22Rv1 (cell line): ENCODE results near the gene SKIC8.

Experiments used
- H3K27ac ChIP-seq: fragments of 450-650 bp; 2 replicates; pipeline ENCODE4 v1.5.1; 2017
- ZFX ChIP-seq: fragments of 450-650 bp; IDR thresholded peaks from 2 replicates; pipeline ENCODE4 v1.6.1; 2017; ENCODE audit warnings: antibody characterized with exemption, borderline replicate concordance
- TF ChIP-seq, protein P1 (sequence below): fragments of 450-650 bp; IDR thresholded peaks from 2 replicates; pipeline ENCODE4 v1.5.1; 2017; ENCODE audit warnings: mild to moderate bottlenecking

Gene SKIC8

DNA sequence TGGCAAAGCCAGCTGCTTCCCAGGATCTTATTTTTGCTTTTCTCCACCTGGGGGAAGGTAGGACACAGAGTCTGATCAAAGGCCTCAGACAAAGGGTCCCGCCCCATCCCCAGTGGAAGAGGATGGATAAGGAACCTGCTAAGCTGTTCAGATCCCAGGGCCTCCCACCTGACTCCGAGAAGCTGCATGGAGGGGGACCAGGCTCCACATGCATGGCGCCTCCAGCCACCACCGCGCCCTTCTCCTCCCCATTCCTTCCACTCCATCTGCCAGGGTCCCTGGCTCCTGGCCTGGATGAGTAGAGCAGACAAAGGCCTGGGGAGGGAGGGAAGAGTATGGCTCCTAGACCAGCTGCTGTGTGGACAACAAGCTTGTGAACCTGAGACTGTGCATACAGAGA lies 20.8 kb upstream of the SKIC8 start:
- H3K27ac ChIP-seq: no peak overlapping the region
- no peak for TF ChIP-seq ZFX
- TF ChIP-seq, protein P1, sequence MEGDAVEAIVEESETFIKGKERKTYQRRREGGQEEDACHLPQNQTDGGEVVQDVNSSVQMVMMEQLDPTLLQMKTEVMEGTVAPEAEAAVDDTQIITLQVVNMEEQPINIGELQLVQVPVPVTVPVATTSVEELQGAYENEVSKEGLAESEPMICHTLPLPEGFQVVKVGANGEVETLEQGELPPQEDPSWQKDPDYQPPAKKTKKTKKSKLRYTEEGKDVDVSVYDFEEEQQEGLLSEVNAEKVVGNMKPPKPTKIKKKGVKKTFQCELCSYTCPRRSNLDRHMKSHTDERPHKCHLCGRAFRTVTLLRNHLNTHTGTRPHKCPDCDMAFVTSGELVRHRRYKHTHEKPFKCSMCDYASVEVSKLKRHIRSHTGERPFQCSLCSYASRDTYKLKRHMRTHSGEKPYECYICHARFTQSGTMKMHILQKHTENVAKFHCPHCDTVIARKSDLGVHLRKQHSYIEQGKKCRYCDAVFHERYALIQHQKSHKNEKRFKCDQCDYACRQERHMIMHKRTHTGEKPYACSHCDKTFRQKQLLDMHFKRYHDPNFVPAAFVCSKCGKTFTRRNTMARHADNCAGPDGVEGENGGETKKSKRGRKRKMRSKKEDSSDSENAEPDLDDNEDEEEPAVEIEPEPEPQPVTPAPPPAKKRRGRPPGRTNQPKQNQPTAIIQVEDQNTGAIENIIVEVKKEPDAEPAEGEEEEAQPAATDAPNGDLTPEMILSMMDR: no peak

- H3K27ac ChIP-seq: no peak overlapping the region
- TF ChIP-seq, protein P1: no peak
- no peak for TF ChIP-seq ZFX
Measured at GRCh38 chr15:78319588-78319987, 20.2 kb upstream of the SKIC8 start.

DNA sequence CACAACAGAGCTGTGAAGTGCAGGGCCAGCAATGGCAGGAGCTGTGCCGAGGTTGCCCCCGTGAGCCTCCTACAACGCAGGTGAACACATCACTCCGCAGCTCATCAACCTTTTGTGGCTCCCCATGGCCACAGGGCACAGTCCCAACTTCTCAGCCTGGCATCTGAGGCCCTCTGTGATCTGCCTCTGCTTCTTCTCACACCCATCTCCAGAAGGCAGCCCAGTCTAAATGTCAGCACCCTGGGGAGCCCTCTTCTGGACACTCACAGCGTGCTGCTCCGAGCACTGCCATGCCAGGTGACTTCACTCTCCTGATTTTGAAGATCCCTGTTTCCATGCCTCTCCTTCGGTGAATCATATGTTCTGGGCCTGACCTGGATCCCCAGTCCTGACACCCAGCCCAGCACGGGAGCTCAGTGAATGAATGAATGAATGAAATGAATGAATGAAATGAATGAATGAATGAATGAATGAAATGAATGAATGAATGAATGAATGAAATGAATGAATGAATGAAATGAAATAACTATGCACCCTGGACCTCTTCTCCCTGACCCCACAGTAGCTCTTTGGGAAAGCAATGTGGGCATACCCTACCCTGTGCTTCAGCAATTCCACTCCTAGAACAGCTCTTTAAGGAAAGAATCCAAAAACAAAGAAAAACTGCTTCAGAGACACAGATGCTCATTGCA lies 17.9 kb upstream of the SKIC8 start:
- no peak for TF ChIP-seq ZFX
- TF ChIP-seq, protein P1: peak; percentile 50
- H3K27ac ChIP-seq: no peak overlapping the region

- TF ChIP-seq, protein P1: no peak
- TF ChIP-seq ZFX: no peak
- no peak overlapping the region for H3K27ac ChIP-seq
Measured at GRCh38 chr15:78316283-78317083, 17.1 kb upstream of the SKIC8 start.

- TF ChIP-seq ZFX: no peak
- TF ChIP-seq, protein P1: peak; percentile 44
- H3K27ac ChIP-seq: no peak overlapping the region
Measured at GRCh38 chr15:78315686-78316282, 16.4 kb upstream of the SKIC8 start.

DNA sequence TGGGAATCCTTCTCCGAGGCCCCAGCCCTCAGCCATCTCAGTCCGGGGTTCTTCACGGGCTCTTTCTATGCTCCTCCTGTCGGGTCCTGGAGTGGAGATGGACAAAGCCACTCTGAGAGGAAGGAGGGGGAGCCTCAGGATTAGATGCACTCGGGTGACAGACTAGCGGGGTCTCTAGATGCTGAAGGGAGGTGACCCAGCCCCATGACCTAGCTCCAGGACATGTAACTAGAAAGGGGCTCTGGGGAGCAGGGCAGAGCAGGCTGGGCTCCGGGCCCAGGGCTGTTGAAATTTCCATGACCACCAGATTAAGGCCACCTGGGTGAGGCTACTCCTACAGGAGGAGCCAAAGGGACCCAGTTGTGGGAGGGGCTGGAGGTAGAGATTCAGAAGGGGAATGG lies 14.8 kb upstream of the SKIC8 start:
- H3K27ac ChIP-seq: no peak overlapping the region
- TF ChIP-seq ZFX: no peak
- TF ChIP-seq, protein P1: no peak

- TF ChIP-seq ZFX: no peak
- TF ChIP-seq, protein P1: no peak
- H3K27ac ChIP-seq: no peak overlapping the region
Measured at GRCh38 chr15:78313383-78313782, 14.0 kb upstream of the SKIC8 start.
